T-helper 9 cell (primary cell): Measurements from ENCODE around the gene FAM210B.
"Not testable (repeated sequence)": the region's sequence is repeated elsewhere in the genome, so short reads cannot be mapped to it uniquely, and the experiment has no call there.

Source experiments
- DNase-seq: peaks from one replicate; pipeline ENCODE4 v3.0.0-alpha.2; 2020

Gene FAM210B

DNA sequence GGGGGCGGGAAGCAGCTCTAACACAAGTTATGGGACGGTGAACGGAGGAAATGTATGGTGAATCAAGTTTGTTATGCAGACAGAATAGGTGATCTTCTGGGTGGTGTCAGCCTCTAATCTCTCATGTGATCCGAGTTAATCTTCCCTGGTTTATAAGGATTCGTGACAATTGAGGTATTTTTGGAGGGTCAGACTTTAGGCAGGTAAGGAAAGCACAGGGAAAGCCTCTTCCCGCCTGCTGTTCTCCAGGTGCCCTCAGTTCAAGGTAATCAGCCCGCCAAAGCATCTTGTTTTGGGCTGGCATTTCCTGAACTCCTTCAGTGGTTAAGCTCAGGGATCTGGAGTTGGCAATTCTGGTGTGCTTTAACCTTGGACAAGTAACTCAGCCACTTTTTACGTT is 34.9 kb downstream of the FAM210B start:
- no peak for DNase-seq

DNA sequence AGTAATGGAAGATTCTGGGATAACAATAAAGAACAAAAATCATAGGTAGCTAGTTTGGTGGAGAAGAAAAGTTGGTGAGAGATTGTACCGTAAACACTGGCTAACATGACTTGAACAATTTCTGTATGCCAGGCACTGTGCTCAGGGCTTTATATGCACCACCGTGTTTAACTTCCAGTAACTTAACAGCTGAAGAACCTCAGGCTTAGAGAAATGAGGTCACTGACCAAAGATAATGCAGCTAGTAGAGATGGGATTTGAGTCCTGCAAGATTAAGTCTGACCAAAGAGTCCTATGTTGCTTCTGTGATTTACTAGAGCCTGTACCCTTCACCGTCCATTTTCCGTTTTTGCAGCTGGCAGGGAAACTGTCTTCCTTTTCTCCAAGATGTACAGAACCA is 36.4 kb downstream of the FAM210B start:
- DNase-seq: no peak

DNA sequence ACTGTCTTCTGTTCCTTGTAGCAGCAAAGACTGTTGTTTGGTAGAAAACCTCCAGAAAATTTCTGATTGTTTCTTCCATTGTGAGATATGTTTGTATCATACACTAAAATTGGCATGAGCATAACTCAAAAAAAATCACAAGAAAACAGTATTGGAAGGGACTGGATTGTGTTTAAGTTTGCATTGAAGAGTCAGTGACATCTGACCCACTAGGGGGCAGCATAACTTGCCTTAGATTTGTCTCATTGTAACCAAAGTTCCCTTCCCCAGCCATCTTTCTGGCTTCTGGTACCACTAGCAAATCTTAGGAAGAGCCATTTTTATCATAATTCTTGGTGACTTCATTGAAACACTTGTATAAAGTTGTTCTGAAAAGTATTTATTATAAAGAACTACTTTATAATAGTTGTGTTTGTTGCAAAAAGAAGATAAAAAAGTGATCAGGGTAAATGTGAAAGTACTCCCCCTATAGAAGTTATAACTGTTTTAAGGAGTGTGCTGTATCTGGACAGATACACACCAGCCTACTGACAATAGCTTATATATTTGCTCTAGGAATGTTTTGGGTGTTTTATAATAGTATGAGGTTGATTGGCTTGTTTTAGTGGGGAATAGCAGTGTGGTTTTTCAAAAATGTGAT is 41.3 kb downstream of the FAM210B start:
- peak; percentile 44 for DNase-seq

DNA sequence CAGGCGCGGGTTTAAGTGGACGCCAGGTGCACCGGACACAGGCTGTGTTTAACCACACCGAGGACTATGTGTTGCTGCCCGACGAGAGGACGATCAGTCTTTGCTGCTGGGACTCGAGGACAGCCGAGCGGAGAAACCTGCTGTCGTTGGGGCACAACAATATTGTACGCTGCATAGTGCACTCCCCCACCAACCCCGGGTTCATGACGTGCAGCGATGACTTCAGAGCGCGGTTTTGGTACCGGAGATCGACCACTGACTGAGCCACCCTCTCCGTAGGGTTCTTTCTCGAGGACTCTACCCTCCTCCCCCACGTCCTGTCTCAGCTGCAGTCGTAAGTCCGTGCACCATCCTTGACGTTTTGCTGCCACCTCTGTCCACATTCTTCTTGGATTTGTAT is 44.7 kb downstream of the FAM210B start:
- DNase-seq: no peak

DNA sequence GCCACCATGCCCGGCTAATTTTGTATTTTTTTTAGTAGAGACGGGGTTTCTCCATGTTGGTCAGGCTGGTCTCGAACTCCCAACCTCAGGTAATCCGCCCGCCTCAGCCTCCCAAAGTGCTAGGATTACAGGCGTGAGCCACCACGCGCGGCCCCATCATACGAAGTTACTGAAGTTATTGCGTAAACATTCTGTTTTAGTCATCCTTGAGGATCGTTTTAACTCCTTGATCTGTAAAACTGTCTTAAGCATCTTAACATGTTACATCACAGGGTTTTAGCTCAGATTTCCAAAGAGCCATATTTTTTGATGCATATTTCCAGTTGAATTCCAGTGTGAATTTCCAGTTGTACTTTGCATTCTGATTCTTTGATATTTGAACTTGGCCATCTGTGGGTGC is 46.6 kb downstream of the FAM210B start:
- DNase-seq: not testable (repeated sequence)

DNA sequence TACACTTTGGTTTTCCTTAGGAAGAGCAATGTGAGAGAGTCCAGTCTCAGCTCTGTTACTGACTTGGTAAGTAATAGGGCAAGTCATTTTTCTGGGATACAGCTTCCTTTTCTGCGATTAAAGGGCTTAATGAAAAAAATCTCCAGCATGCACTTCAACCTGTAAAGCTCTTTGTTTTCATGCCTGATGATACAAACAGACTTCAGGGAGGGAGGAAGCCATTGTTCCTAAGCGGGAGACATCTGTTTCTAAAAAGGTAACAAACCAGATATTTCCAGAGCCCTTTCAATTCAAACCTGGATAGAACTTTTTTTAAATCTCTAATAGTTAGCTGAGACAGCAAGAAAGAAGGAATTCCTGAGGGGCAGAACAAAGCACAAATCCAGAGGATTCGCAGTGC is 48.1 kb downstream of the FAM210B start:
- no peak for DNase-seq

DNA sequence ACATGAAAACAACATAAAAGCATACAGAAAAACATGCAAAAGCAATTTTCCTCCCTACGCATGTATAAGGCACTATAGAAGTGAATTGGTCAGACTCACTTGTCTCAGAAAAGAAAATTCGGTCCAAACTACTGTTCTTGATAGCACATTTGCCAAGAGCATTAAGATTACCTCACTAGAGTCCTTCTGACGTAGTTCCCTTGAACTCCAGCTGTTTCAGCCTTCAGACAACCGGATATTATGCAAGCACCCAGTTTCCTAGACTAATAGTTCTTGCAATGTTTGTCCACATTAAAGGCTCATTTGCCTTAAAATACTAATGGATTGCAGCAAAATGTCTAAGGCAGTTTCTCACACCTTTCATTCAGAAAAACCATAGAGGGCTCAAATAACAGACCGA is 50.7 kb downstream of the FAM210B start:
- DNase-seq: no peak

DNA sequence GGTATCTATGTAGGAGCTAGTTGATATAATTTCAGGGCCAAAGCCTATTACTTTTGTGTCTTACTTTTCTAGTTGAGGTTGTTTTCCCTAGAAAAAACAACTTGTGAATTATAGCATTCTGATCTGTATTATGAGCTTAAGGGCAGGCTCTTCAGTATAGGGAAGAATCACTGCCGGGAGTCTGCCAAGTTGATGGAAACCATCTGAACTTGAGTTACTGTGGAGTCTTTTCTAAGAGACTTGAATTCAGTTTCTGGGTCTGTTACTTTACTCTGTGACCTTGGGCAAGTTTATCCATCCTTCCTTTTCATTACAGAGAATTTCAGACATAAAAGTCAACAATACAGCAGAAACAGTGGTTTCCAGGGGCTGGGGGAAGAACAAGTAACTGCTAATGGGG is 51.2 kb downstream of the FAM210B start:
- DNase-seq: no peak

DNA sequence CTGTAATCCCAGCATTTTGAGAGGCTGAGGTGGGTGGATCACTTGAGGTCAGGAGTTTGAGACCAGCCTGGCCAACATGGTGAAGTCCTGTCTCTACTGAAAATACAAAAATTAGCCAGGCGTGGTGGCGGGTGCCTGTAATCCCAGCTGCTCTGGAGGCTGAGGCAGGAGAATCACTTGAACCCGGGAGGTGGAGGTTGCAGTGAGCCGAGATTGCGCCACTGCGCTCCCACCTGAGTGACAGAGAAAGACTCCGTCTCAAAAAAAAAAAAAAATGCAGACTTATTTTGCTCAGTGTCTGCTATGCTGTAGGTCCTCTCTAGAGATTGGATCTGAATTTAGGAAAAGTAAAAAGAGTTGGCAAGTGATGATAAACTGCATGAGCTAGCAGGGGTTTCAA is 52.5 kb downstream of the FAM210B start:
- not testable (repeated sequence) for DNase-seq

DNA sequence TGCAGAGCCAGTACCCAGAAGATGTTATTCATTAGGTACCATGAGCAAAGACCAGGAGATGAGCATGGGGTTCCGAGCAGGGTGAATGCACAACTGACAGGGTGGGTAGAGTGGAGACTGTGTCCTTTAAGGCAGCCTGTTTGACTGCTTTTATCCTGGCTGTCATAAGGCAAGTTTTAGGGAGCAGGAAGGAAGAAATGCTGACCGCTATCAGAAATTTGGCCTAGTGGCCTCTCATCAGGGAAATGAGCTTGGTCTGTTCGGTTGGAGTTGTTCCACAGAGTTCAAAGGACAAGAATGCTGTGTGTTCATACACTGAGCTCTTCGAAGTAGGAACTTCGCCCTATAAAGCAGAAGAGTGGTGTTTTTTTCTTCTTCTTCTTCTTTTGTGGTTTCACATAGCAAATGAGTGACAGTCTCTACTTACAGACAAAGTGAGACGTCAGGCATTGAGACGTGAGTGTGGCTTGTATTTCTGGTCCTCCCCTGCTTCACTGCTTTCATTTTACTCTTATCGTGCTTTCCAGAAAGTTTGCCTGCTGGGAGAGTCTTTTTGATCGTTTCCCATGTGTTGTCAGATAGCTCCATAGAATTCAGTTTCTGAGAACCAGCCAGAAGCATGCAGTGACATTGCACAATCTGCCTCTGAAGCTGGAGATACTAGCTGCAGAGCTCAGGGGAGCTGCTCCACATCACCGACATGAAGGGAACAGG is 53.1 kb downstream of the FAM210B start, which contains the start of gene CASS4:
CASS4 (plus strand) TSS at position 502 of the 714 bp plus-strand sequence; CDS start at position 701, 199 bp downstream.
- no peak for DNase-seq

DNA sequence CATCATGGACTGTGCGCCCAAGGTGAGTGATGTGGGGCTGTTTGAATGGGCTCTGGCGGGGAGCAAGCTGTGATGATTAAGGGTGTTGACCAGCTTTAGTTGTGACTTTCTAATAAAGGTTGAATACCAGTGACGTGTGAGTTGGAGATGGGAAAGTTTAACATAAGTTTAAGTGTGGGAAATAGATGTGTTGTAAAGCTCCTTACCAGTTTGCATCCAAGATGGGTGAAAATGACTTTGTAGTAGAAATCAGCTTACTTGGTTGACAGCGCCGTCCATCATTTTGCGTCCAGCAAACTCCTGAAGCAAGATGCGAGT is 53.7 kb downstream of the FAM210B start:
- no peak for DNase-seq

DNA sequence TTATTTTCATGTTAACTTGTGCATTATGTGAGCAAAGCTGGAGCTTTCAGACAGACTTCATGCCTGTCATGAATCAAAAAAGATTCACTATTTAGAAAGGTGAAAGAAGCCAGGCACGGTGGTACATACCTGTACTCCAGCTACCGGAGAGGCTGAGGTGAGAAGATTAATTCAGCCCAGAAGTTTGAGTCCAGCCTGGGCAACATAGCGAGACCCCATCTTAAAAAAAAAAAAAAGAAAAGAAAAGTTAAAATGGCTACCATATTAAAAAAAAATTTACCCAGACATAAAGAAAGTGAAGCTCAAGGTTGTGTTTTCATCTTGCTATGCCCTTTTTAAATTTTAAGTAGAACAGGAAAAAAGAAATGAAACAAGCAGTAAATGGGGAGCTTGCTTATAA is 54.2 kb downstream of the FAM210B start:
- no peak for DNase-seq

DNA sequence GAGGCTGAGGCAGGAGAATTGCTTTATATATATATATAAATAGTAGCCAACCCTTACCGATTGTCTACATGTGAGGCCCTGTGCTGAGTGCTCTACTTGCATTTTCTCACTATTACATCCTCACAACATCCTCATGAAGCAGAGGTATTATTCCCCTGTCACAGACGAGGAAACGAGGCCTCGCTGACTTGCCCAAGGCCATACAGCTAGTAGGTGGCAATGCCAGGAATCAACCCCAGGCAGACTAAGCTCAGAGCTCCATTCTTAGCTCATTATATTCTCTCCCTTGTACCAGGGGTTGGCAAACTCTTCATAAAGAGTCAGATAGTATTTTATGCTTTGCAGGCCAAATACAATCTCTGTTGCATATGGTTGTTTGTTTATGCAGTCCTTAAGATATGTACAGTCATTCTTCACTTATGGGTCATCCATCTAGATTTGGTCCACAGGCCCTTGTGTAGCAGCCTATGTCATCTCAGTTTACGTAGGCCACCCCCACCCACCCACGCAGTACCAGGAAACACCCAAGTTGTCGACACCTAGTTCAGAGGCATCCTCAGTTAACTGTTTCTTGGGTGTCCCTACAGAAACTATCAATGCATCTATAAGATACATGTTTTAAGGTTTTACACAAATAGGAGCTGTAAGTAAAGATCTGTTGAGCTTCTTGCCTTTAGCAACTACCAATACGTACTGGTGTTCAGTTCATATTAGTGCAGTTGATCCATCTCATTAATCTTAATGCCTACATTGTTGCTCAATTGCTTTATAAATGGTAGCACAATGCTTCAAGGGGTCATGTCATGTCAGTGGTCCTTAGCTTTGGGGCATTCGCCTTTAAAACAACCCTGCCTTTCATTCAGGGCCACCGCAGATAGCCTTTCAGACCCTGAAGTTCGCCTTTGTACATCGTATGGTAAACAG is 56.3 kb downstream of the FAM210B start:
- DNase-seq: no peak

DNA sequence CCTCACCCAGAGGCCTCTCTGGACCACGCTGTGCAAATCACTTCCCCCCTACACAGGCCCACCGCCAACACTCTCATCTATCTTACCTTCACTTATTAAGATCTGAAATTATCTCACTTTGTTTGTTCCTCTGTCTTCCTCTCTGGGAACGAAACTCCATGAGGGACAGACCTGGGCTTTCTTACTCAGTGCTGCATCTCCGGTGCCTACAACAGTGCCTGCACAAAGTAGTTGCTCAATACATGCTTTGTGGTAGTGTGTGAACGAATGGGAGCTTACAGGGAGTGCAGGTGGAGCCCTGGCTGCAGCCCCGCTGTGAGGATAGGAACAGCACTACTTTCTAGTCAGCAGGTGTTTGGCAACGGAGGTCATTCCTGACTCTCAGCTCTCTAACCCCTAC is 58.6 kb downstream of the FAM210B start:
- no peak for DNase-seq

DNA sequence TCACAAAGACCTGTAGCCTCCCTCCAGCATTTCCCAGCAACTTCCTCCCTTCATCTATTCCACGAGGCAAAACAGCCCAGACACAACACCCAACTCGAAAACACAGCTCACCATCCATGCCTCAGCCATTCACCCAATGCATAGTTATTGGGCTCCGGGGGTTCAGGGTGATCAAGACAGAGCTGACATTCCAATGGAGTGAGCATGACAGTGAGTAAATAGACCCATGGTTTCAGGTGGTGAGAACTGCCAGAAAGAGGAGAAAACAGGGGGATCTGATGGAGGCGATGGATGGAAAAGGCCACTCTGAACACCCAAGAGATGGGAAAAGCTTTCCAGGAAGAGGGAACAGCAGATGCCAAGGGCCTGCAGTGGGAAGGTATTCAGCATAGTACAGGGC is 59.1 kb downstream of the FAM210B start:
- no peak for DNase-seq
